Gastroesophageal sphincter (tissue), 4 donors: Measurements from ENCODE around the gene SMTNL1. TPM values are rescaled to one million over a fixed set of nuclear protein-coding genes. Genes with fewer than 3 reads are reported as not detected.

ENCODE experiments used
- ATAC-seq: fragments of 150-250 bp; one replicate; pipeline ENCODE4 v1.9.1; 2016; ENCODE audit warnings: mild to moderate bottlenecking, moderate library complexity
- H3K27ac ChIP-seq, 4 donors: fragments of 200-600 bp; sonication (generic) in 3 of 4; 1 replicate in 3 of 4; 2 replicates in 1 of 4; pipeline ENCODE4 v1.5.1; 2016 to 2019
- H3K27me3 ChIP-seq: fragments of 200-600 bp; sonication (generic); one replicate; pipeline ENCODE4 v1.5.1; 2019
- H3K36me3 ChIP-seq, 2 donors: fragments of 200-600 bp; sonication (generic); one replicate each; pipeline ENCODE4 v1.5.1; 2019; ENCODE audit warnings: control low read depth in 1 of 2
- H3K4me1 ChIP-seq, 3 donors: fragments of 200-600 bp; sonication (generic); 1 replicate in 2 of 3; 2 replicates in 1 of 3; pipeline ENCODE4 v1.5.1; 2016 to 2019; ENCODE audit warnings: control low read depth in 2 of 3
- H3K4me3 ChIP-seq, 2 donors: fragments of 200-600 bp; sonication (generic); one replicate each; pipeline ENCODE4 v1.5.1; 2019; ENCODE audit warnings: mild to moderate bottlenecking in 1 of 2, moderate library complexity in 1 of 2
- H3K9me3 ChIP-seq, 3 donors: fragments of 200-600 bp; sonication (generic); one replicate each; pipeline ENCODE4 v1.5.1; 2017 to 2019; ENCODE audit warnings: control low read depth in 2 of 3
- EP300 ChIP-seq: sonication (generic); formaldehyde crosslinking; IDR thresholded peaks from one replicate; pipeline ENCODE4 v1.6.1; 2017; ENCODE audit warnings: antibody characterized with exemption, mild to moderate bottlenecking
- POLR2A ChIP-seq, 2 donors: fragments of 450-650 bp; IDR thresholded peaks; one replicate each; pipeline ENCODE4 v1.6.1; 2017; ENCODE audit warnings: antibody characterized with exemption in 2 of 2, mild to moderate bottlenecking in 2 of 2, moderate library complexity in 1 of 2
- POLR2AphosphoS5 ChIP-seq: sonication (generic); formaldehyde crosslinking; IDR thresholded peaks from one replicate; pipeline ENCODE4 v1.6.1; 2017; ENCODE audit warnings: antibody characterized with exemption
- WGBS, 2 donors: methylation state at CpG; one replicate each; pipeline ENCODE4 v1.1.5; 2018; ENCODE audit warnings: low coverage in 1 of 2; 5-methylcytosine and 5-hydroxymethylcytosine counted together
- total RNA-seq, 4 donors: library from RNA; depleted of rRNA; stranded (reverse); fragments of >200 nt; gene quantifications; one replicate each; pipeline ENCODE4 v1.1.0, GENCODE V29; 2016
- TF ChIP-seq, protein P1 (sequence below), 4 experiments: fragments of 200-600 bp in 2 of 4; fragments of 450-650 bp in 2 of 4; sonication (generic) in 1 of 4; IDR thresholded peaks; one replicate each; pipeline ENCODE4 v1.5.1; 2017 to 2019; ENCODE audit warnings: antibody characterized with exemption in 4 of 4, mild to moderate bottlenecking in 2 of 4, moderate library complexity in 2 of 4

SMTNL1 gene
- total RNA-seq, 4 donors from 2014 or later, result not detected

DNA sequence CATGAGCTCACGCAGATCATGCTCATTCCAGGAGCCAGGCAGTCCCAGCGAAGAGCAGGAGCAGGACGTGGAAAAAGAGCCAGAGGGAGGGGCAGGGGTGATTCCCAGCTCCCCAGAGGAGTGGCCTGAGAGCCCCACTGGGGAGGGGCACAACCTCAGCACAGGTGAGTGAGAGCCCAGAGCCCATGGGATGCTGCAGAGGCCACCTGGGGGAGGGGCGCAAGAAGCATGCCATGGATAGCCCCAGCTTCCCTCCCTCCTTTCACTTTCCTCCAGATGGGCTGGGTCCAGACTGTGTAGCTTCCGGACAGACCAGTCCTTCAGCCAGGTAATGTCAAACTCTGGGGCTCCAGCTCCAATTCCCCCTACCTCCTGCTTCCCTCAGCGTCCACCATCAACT lies 6.2 kb downstream of the SMTNL1 start:
- 30 to 62% methylated on average over 2 of the region's 6 CpGs for WGBS, 2 donors
- ATAC-seq, result no peak
- peaks cover 3% of the 10 kb centered on the region for H3K27me3 ChIP-seq

DNA sequence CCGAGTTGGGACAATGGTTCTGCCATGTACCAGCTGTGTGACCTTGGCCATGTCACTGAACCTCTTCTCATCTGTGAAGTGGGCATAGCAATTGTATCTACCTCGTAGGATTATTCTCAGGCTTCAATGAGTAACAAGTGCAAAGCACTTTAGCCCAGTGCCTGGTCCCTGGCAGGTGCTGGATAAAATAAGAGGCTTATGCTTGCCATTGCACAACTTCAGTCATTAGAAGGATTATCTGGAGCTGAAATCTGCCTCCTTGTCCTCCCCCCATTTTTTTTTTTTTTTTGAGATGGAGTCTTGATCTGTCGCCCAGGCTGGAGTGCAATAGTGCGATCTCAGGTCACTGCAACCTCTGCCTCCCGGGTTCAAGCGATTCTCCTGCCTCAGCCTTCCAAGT lies 7.2 kb downstream of the SMTNL1 start:
- H3K4me1 ChIP-seq, result no peaks in the 10 kb centered on the region
- H3K4me3 ChIP-seq, result no peak overlapping the region
- no peak overlapping the region for H3K27ac ChIP-seq
- H3K9me3 ChIP-seq, result no peaks in the 10 kb centered on the region
- peaks cover 0 to 22% of the 10 kb centered on the region in 2 donors for H3K36me3 ChIP-seq
- WGBS, 2 donors, result 79 to 92% methylated on average over 2 to 5 of the region's 6 CpGs
- TF ChIP-seq POLR2AphosphoS5 (no peak), POLR2A (IDR thresholded peaks at IDR 0.05) (no peak), EP300 (no peak)
- TF ChIP-seq, protein P1, sequence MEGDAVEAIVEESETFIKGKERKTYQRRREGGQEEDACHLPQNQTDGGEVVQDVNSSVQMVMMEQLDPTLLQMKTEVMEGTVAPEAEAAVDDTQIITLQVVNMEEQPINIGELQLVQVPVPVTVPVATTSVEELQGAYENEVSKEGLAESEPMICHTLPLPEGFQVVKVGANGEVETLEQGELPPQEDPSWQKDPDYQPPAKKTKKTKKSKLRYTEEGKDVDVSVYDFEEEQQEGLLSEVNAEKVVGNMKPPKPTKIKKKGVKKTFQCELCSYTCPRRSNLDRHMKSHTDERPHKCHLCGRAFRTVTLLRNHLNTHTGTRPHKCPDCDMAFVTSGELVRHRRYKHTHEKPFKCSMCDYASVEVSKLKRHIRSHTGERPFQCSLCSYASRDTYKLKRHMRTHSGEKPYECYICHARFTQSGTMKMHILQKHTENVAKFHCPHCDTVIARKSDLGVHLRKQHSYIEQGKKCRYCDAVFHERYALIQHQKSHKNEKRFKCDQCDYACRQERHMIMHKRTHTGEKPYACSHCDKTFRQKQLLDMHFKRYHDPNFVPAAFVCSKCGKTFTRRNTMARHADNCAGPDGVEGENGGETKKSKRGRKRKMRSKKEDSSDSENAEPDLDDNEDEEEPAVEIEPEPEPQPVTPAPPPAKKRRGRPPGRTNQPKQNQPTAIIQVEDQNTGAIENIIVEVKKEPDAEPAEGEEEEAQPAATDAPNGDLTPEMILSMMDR (IDR thresholded peaks at IDR 0.05), result no peak
- ATAC-seq, result no peak
- peaks cover 3% of the 10 kb centered on the region for H3K27me3 ChIP-seq

More for the DNA sequence above, 6.2 kb downstream of the SMTNL1 start:
- no peak overlapping the region for H3K4me3 ChIP-seq
- no peak overlapping the region for H3K27ac ChIP-seq
- peaks cover 0 to 12% of the 10 kb centered on the region in 2 donors for H3K36me3 ChIP-seq
- no peaks in the 10 kb centered on the region for H3K9me3 ChIP-seq
- H3K4me1 ChIP-seq, result no peaks in the 10 kb centered on the region
- TF ChIP-seq POLR2A (IDR thresholded peaks at IDR 0.05) (no peak), EP300 (no peak), POLR2AphosphoS5 (no peak)
- TF ChIP-seq, protein P1 (IDR thresholded peaks at IDR 0.05), result no peak

DNA sequence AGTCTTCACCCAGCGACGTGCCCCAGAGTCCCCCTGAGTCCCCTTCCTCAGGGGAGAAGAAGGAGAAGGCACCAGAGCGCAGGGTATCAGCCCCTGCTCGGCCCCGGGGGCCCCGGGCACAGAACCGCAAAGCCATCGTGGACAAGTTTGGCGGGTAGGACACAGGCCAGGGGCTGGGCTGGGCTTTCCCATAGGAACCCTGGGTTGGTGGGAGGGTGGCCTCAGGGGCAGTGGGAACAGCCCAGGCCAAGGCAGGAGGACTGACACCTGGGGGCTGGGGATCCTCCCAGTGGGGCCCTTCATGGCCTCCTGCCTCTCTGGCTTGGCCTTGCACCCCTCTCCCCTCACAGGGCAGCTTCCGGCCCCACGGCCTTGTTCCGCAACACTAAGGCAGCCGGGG lies 8.5 kb downstream of the SMTNL1 start:
- Histone ChIP-seq H3K36me3 (peaks cover 0 to 35% of the 10 kb centered on the region in 2 donors), H3K4me3 (no peak overlapping the region), H3K27ac (no peak overlapping the region), H3K27me3 (peaks cover 3% of the 10 kb centered on the region), H3K4me1 (no peaks in the 10 kb centered on the region), H3K9me3 (no peaks in the 10 kb centered on the region)
- WGBS, 2 donors, result no CpG with 5 or more reads among the region's 13 CpGs
- no peak for TF ChIP-seq EP300
- TF ChIP-seq POLR2A (IDR thresholded peaks at IDR 0.05), result no peak
- TF ChIP-seq, protein P1 (IDR thresholded peaks at IDR 0.05), result no peak
- TF ChIP-seq POLR2AphosphoS5, result no peak
- ATAC-seq, result no peak

DNA sequence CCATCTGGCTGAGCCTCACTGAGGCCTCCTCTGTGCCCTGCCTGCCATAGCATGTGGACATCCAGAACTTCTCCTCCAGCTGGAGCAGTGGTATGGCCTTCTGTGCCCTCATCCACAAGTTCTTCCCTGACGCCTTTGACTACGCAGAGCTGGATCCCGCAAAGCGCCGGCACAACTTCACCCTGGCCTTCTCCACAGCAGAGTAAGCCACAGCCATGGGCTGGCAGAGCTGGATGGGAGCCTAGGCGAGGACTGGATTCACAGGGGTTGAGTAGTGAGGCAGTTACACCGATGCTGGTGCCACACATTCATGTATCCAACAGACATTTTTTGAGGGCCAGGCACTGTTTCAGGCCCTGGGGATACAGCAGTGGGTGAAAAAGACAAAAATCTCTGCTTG lies 9.1 kb downstream of the SMTNL1 start:
- WGBS, 2 donors, result 100% methylated on average over 3 of the region's 7 CpGs; no CpG with 5 or more reads in 1 of the 2 donors
- TF ChIP-seq POLR2AphosphoS5 (no peak), POLR2A (IDR thresholded peaks at IDR 0.05) (no peak), EP300 (no peak)
- TF ChIP-seq, protein P1 (IDR thresholded peaks at IDR 0.05), result no peak
- no peaks in the 10 kb centered on the region for H3K9me3 ChIP-seq
- ATAC-seq, result no peak
- H3K4me3 ChIP-seq, result no peak overlapping the region
- H3K36me3 ChIP-seq, result peaks cover 0 to 41% of the 10 kb centered on the region in 2 donors
- H3K27me3 ChIP-seq, result peaks cover 3% of the 10 kb centered on the region
- no peak overlapping the region for H3K27ac ChIP-seq
- H3K4me1 ChIP-seq, result no peaks in the 10 kb centered on the region

DNA sequence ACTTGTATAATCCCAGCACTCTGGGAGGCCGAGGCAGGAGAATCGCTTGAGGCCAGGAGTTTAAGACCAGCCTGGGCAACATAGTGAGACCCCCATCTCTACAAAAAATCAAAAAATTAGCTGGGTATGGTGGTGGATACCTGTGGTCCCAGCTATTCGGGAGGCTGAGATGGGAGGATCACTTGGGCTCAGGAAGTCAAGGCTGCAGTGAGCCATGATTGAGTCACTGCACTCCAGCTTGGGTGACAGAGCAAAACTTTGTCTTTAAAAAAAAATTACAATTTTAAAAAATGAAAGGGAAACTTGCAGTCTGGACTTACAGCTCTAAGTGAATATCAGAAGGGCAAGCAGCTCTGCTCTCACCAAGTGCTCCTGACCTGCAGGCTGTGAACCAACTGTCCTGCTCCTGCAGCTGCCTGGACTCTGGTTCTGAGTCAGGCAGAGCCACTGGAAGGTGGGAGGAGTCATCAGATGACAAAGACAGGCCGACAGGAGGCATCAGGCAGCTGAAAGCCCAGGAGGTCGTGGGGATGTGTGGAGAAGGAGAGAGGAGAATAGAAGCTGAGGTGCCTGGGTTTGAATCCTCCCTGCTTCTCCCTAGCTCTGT lies 9.6 kb downstream of the SMTNL1 start:
- H3K4me3 ChIP-seq, result no peak overlapping the region
- peaks cover 0 to 46% of the 10 kb centered on the region in 2 donors for H3K36me3 ChIP-seq
- TF ChIP-seq, protein P1 (IDR thresholded peaks at IDR 0.05), result no peak
- TF ChIP-seq POLR2AphosphoS5 (no peak), POLR2A (IDR thresholded peaks at IDR 0.05) (no peak), EP300 (no peak)
- ATAC-seq, result no peak
- 33 to 90% methylated on average over 3 of the region's 5 CpGs for whole genome bisulfite sequencing, 2 donors
- H3K27me3 ChIP-seq, result peaks cover 3% of the 10 kb centered on the region
- no peaks in the 10 kb centered on the region for H3K9me3 ChIP-seq
- no peak overlapping the region for H3K27ac ChIP-seq
- no peaks in the 10 kb centered on the region for H3K4me1 ChIP-seq
